ENCODE results near the gene TCF15. TPM values are rescaled to one million over a fixed set of nuclear protein-coding genes. Genes with fewer than 3 reads are reported as not detected.
"Not testable (repeated sequence)": the region's sequence is repeated elsewhere in the genome, so short reads cannot be mapped to it uniquely, and the experiment has no call there.

Gene TCF15
- total RNA-seq, 1 donor, result not detected

DNA sequence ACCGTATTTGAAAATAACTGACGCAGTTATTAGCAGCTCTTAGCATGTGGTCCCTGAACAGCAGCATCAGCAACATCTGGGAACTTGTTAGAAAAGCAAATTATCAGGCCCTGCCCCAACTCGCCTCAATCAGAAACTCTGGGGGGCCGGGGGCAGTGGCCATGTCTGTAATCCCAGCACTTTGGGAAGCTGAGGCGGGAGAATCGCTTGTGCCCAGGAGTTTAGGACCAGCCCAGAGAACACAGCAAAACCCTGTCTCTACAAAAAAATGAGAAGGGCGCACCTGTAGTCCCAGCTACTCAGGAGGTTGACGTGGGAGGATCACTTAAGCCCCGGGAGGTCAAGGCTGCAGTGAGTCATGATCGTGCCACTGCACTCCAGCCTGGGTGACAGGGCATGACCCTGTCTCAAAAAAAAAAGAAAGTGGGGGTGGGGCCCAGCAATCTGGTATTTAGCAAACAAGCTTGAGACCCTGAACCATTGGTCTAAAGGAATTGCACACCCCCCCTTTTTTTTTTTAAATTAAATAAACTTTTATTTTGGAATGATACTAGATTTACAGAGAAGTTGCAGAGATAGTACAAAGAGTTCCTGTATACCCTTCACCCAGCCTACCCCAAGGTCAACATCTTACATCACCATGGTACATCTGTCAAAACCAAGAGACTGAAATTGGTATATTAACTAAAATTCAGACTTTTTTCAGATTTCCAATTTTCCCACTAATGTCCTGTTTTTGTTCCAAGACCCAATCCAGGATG, 36.2 kb upstream of the TCF15 start:
- Histone ChIP-seq H3K9me3 (ENCODE audit: low read depth, low read length) (no peaks in the 10 kb centered on the region), H3K4me3 (ENCODE audit: low read length) (no peak overlapping the region), H3K4me1 (ENCODE audit: insufficient read depth, low read length) (peaks cover 13% of the 10 kb centered on the region), H3K27me3 (ENCODE audit: insufficient read depth, low read length) (peaks cover 11% of the 10 kb centered on the region)

- Histone ChIP-seq H3K4me3 (ENCODE audit: low read length) (no peak overlapping the region), H3K4me1 (ENCODE audit: insufficient read depth, low read length) (peaks cover 13% of the 10 kb centered on the region), H3K27me3 (ENCODE audit: insufficient read depth, low read length) (peaks cover 11% of the 10 kb centered on the region), H3K9me3 (ENCODE audit: low read depth, low read length) (no peaks in the 10 kb centered on the region)
Observed at GRCh38 chr20:645318-646106, 35.4 kb upstream of the TCF15 start.

DNA sequence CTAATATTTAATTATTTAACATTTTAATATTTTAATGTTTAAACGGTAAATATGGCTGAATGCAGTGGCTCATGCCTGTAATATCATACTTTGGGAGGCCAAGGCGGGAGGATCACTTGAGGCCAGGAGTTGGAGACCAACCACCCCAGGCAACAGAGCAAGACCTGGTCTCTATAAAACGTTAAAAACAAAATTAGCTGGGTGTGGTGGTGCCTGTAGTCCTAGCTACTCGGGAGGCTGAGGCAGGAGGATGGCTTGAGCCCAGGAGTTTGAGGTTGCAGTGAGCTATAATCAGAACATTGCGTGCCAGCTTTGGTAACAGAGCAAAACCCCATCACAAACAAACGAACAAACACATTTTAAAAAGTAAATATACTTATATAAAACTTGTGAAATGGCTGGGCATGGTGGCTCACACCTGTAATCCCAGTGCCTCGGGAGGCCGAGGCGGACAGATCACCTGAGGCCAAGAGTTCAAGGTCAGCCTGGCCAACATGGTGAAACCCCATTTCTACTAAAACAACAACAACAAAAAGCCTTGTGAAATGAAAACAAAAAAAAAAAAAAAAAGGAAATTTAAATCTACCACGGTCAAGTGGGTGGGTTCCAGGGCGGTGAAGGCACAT, 34.7 kb upstream of the TCF15 start:
- peaks cover 11% of the 10 kb centered on the region for H3K27me3 ChIP-seq (ENCODE audit: insufficient read depth, low read length)
- H3K4me1 ChIP-seq (ENCODE audit: insufficient read depth, low read length), result peaks cover 13% of the 10 kb centered on the region
- no peaks in the 10 kb centered on the region for H3K9me3 ChIP-seq (ENCODE audit: low read depth, low read length)
- no peak overlapping the region for H3K4me3 ChIP-seq (ENCODE audit: low read length)

DNA sequence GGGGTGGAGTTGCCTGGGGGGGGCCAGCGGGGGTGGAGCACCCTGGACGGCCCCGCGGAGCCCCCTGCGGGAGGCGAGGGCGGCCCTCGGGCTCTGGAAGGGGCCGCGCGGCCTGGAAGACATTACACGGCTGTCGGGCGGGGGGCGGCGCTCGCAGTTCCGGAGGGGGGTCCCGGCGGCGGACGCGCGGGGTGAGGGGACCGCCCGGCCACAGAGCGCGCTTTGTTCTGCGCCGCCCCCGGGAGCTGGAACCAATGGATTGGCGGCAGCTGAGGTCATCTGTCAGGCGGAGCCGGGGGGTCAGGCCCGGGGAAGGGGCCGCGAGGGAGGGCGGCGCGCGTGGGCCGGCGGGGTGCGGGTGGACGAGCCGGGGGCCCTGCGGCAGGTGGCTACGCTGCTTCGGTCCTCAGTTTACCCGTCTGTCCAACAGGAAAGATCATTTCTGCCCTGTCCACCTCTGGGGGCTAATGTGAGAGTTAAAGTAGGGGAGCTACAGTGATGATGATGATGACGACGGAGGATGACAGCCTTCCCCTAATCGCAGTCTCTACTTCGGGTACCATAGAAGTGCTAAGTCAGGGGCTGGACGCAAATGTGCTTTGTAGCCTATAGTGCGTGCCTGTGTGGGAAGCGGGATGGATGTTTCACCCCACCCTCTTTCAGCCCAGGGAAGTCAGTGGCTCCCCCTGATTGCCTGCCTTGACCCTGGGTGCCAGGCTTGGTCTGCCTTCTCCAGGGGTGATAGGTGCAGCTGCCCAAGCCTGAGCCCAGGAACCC, 32.5 kb upstream of the TCF15 start:
- Histone ChIP-seq H3K4me1 (ENCODE audit: insufficient read depth, low read length) (peaks cover 13% of the 10 kb centered on the region), H3K9me3 (ENCODE audit: low read depth, low read length) (no peaks in the 10 kb centered on the region), H3K27me3 (ENCODE audit: insufficient read depth, low read length) (peaks cover 11% of the 10 kb centered on the region), H3K4me3 (ENCODE audit: low read length) (no peak overlapping the region)

GRCh38 chr20:642013-642397, 31.9 kb upstream of the TCF15 start:
- H3K9me3 ChIP-seq (ENCODE audit: low read depth, low read length); H3K4me3 ChIP-seq (ENCODE audit: low read length): not testable (repeated sequence)
- peaks cover 11% of the 10 kb centered on the region for H3K27me3 ChIP-seq (ENCODE audit: insufficient read depth, low read length)
- H3K4me1 ChIP-seq (ENCODE audit: insufficient read depth, low read length), result peaks cover 13% of the 10 kb centered on the region

GRCh38 chr20:641516-641875, 31.4 kb upstream of the TCF15 start:
- H3K4me1 ChIP-seq (ENCODE audit: insufficient read depth, low read length), result peaks cover 13% of the 10 kb centered on the region
- H3K9me3 ChIP-seq (ENCODE audit: low read depth, low read length), result no peaks in the 10 kb centered on the region
- no peak overlapping the region for H3K4me3 ChIP-seq (ENCODE audit: low read length)
- H3K27me3 ChIP-seq (ENCODE audit: insufficient read depth, low read length), result peaks cover 11% of the 10 kb centered on the region

- Histone ChIP-seq H3K4me3 (ENCODE audit: low read length) (no peak overlapping the region), H3K27me3 (ENCODE audit: insufficient read depth, low read length) (peaks cover 11% of the 10 kb centered on the region), H3K9me3 (ENCODE audit: low read depth, low read length) (no peaks in the 10 kb centered on the region), H3K4me1 (ENCODE audit: insufficient read depth, low read length) (peaks cover 10% of the 10 kb centered on the region)
Observed at GRCh38 chr20:640674-641515, 30.8 kb upstream of the TCF15 start.

GRCh38 chr20:638579-638978, 28.5 kb upstream of the TCF15 start:
- peaks cover 3% of the 10 kb centered on the region for H3K4me1 ChIP-seq (ENCODE audit: insufficient read depth, low read length)

DNA sequence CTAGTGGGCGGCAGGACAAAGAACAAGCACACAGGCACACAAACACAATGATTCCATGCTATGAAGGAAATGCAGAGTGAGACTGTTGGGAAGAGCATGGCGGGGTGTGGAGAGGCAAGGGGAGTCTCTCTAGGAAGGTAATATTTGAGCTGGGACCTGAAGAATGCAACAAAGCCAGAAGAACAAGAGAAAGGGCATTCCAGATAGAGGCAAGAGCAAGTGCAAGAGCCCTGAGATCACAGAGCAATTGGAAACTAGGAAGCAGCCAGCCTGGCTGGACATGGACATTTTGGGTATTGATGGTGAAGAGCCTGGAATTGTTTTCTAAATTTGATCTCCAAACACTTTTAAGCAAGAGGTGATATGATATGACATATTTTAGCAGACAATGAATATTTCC, 27.4 kb upstream of the TCF15 start:
- Histone ChIP-seq H3K4me3 (ENCODE audit: low read length) (no peak overlapping the region), H3K9me3 (ENCODE audit: low read depth, low read length) (no peaks in the 10 kb centered on the region), H3K4me1 (ENCODE audit: insufficient read depth, low read length) (peaks cover 2% of the 10 kb centered on the region), H3K27me3 (ENCODE audit: insufficient read depth, low read length) (no peaks in the 10 kb centered on the region)

More at GRCh38 chr20:638579-638978, 28.5 kb upstream of the TCF15 start:
- Histone ChIP-seq H3K4me3 (ENCODE audit: low read length) (no peak overlapping the region), H3K9me3 (ENCODE audit: low read depth, low read length) (no peaks in the 10 kb centered on the region), H3K27me3 (ENCODE audit: insufficient read depth, low read length) (peaks cover 7% of the 10 kb centered on the region)

DNA sequence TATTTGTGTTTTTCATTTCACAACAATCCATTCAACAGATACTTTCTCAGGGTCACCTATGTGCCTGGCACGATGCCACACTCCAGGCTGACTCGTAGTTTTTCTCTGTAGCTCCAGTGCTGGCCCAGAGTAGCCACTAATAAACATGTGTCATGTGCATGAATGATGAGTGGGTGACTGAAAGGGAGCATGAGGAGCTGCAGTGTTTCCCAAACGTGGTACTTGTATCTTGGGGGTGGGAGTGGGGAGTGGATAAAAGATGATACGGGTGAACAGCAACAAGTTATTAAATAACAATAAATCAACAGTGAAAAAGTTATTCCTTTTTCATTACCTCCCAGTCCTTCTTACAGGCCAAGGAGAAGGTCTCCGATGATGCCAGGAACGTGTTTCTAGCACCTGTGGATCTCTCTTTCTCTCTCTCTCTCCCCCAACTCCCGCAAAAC, 25.8 kb upstream of the TCF15 start:
- Histone ChIP-seq H3K27me3 (ENCODE audit: insufficient read depth, low read length) (no peaks in the 10 kb centered on the region), H3K4me1 (ENCODE audit: insufficient read depth, low read length) (no peaks in the 10 kb centered on the region), H3K9me3 (ENCODE audit: low read depth, low read length) (no peaks in the 10 kb centered on the region), H3K4me3 (ENCODE audit: low read length) (no peak overlapping the region)

GRCh38 chr20:635028-635892, 25.2 kb upstream of the TCF15 start:
- Histone ChIP-seq H3K4me1 (ENCODE audit: insufficient read depth, low read length) (no peaks in the 10 kb centered on the region), H3K27me3 (ENCODE audit: insufficient read depth, low read length) (no peaks in the 10 kb centered on the region), H3K9me3 (ENCODE audit: low read depth, low read length) (no peaks in the 10 kb centered on the region), H3K4me3 (ENCODE audit: low read length) (no peak overlapping the region)

DNA sequence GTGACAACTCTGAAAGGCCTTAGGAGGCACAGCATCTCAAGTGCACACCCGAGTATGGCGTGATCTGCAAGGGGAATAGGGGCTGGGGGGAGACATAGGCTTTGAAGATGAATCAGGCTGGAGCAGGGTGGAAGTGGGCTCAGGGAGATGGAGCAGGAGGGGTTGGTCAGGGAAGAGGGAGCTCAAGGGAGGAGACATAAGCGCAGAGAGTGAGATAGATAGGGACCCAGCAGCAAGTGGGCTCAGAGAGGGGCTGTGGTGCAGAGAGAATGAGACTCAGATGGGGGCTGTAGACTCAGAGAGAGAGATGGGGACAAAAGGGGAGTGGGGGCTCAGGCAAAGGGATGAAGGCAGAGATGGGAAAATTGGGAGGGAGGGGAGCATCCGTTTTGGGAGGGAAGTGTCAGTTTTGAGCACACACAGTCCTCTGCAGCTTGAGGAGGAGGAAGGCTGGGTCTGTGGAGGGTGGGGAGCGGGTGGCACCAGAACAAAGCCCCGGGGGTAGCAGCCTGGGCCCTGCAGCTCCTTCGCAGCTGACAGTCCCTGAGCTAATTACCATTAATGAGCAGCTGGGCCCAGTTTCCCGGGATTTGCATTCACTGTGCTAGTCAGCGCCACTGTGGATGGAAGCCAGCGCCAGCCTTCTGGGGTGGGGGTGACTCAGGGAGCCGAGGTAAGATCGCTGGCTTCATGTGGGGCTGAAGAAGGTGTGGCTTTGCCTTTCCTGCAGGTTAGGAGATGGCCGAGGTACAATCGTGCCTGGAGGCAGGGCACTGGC, 24.2 kb upstream of the TCF15 start:
- H3K4me3 ChIP-seq (ENCODE audit: low read length), result no peak overlapping the region
- no peaks in the 10 kb centered on the region for H3K27me3 ChIP-seq (ENCODE audit: insufficient read depth, low read length)
- H3K9me3 ChIP-seq (ENCODE audit: low read depth, low read length), result no peaks in the 10 kb centered on the region
- no peaks in the 10 kb centered on the region for H3K4me1 ChIP-seq (ENCODE audit: insufficient read depth, low read length)

DNA sequence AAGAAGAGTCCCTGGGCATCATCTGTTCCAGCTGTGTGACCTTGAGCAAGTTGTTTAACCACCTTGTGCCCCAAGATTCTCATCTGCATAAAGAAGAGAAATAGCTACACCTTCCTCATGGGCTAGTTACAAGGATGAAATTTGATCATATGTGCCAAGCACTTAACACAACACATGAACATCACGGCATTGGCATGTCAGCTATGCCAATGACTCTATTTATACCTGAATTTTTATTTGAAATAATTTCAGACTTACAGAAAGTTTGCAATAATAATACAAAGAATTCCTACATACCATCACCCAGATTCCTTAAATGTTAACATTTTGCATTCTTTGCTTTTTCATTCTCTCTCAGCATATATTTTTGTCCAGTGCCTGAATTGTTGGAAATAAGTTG, 21.0 kb upstream of the TCF15 start:
- no peak overlapping the region for H3K4me3 ChIP-seq (ENCODE audit: low read length)
- no peaks in the 10 kb centered on the region for H3K27me3 ChIP-seq (ENCODE audit: insufficient read depth, low read length)

More for the DNA sequence above, 21.0 kb upstream of the TCF15 start:
- Histone ChIP-seq H3K9me3 (ENCODE audit: low read depth, low read length) (no peaks in the 10 kb centered on the region), H3K4me1 (ENCODE audit: insufficient read depth, low read length) (no peaks in the 10 kb centered on the region)

All from mononuclear cell (primary cell).